Right hindlimb (tissue), 1 donor: Measurements from ENCODE around the gene G6PD.
"Not testable (repeated sequence)": the region's sequence is repeated elsewhere in the genome, so short reads cannot be mapped to it uniquely, and the experiment has no call there.

Experiments used
- DNase-seq: peaks from one replicate; pipeline ENCODE4 v3.0.0-alpha.2; 2018

G6PD gene

DNA sequence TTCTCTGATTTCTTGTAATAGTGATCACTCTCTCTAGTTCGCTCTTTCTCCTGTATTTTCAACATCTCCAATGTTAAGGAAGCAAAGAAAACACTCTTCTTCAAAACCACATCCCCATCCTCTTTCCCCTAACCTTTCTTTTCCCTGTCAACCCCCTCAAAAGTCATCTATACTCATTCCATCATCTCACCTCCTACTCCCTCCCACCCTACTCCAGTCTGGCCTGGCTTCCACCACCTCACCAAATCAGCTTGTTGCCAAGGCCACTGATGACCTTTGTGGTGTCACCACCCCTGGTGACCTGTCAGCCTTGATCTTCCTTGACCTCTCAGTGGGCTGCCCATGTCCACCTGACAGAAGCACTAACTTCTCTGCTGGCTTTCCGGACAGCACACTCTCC lies 32.9 kb downstream of the G6PD start:
- DNase-seq = no peak

DNA sequence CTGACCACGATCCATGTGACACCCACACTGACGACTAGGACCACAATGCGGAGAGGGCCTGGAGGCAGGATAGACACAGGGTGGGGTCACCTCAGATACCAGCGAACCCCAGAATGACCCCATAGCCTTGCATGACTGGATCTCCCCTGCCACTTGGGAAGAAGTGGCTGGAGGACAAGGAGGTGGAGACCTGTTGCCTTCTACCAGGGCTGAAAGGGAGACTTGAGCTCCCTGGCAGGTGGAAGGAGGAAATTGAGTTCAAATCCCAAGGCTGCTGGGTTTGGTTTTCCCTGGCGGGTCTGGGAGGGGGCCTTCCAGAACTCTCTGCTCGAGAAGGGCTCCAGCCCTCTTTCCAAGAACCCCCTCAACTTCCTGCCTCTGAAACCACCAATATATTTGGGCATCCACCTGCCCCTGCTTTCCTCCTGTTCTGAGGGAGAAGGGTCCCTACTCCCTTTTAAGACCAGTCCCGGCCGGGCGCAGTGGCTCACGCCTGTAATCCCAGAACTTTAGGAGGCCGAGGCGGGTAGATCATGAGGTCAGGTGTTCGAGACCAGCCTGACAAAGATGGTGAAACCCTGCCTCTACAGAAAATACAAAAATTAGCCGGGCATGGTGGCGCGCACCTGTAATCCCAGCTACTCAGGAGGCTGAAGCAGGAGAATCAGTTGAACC lies 33.6 kb downstream of the G6PD start:
- no peak for DNase-seq

GRCh38 chrX:154511761-154512160 lies 34.9 kb downstream of the G6PD start:
- DNase-seq = no peak

GRCh38 chrX:154509455-154509854 lies 37.2 kb downstream of the G6PD start:
- no peak for DNase-seq

- no peak for DNase-seq
Observed at GRCh38 chrX:154508384-154508745, 38.3 kb downstream of the G6PD start.

DNA sequence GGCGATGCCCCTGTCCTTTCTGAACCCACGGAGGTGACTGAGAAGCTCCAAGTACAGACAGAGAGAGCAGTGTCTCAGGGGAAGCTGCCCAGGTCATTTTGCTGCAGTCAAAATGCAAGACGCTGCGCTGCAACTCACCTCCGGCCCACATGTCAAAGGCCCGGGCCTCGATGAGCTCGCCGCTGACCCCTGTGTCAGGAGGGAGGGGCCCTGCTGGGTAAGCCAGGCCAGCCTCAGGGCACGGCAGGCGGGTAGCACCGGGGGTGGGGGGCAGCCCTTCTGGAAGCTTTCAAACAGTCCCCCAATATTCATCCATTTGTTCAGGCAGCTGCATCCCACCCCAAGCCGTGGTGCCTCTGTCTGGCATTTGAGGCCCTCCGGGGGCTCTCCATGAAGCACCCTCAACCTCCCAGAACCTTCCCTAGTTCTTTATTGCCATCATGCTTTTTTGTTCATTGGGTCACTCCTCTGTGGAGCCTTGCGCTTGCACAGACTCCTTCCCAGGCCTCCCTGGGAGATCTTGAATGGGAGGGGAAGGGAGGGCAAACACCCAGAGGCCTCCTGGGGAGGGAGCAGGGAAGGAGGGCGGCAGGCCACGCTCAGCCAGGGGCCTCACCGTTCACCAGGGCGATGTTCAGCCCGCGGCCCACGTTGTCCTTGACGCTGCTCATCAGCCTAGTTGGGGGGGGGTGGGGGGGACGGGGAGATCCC lies 38.8 kb downstream of the G6PD start:
- no peak for DNase-seq

DNA sequence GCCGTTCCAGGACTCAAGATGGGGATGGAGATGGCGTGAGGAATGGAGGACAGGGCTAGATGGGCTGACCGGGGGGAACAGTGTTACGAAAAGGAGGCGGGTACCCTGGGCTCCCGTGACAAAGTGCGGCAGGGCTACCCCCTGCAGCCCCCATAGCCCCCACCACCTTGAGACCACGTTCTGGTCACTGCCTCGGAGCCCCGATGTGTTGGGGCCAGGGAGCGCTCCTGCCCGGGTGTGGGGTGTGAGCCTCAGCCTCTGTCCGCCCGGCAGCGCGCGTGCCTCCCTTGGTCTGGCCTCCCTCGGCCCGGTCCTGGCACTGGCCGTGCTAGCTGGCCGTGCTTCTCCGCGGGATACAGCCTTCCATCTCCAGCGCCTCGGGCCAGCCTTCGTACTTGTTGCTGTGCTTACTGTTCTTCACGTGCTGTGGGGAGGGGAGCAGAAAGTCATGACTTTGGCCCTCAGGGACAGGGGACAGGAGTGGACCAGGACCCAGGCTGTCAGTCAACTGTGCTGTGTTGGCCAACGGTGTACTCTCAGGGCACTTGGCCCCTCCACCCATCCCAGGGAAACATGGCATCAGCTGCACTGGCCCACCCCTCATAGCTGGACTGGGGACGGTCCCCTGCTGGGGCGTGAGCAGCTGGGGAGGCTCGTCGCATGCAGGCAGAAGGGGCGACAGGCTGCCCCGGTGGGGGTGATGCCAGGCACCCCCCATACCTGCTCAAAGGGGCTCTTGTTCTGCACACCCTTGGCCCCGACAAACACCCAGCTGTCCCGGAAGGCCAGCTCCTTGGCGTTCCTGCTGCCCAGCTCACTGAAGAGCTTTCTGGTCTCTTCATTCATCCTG lies 39.9 kb downstream of the G6PD start:
- DNase-seq = no peak

- no peak for DNase-seq
Observed at GRCh38 chrX:154505734-154506133, 40.9 kb downstream of the G6PD start.

DNA sequence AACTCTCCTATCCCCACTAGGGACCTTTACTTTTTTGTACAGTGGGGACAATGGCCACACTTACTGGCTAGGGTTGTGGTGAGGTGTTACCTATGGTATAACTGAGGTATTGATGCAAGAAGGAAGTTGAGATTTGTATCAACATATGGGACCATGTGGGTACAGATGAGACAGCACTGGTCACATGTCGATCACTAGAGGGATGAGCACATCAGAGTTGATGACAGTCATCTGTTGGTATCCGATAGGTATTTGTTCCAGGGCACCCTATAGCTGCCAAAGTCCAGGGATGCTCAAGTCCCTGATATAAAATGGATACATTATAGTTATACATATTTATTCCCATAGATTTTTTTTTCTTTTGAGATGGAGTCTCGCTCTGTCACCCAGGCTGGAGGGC lies 43.7 kb downstream of the G6PD start:
- DNase-seq = no peak

- no peak for DNase-seq
Observed at GRCh38 chrX:154502098-154502497, 44.5 kb downstream of the G6PD start.

DNA sequence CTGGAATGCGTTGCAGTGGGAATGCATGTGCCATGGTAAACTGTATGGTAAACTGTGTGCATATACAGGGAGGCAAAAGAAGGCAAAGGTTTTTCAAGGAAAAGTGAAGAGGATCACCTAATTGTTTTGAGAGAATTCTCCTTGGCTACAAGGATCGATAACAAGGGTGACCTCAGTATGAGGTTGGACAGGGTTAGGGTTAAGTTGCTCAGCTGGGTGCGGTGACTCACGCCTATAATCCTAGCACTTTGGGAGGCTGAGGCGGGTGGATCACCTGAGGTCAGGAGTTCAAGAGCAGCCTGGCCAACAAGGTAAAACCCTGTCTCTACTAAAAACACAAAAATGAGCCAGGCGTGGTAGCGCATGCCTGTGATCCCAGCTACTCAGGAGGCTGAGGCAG lies 45.2 kb downstream of the G6PD start:
- DNase-seq = not testable (repeated sequence)

- not testable (repeated sequence) for DNase-seq
Observed at GRCh38 chrX:154496591-154497137, 50.0 kb downstream of the G6PD start.

DNA sequence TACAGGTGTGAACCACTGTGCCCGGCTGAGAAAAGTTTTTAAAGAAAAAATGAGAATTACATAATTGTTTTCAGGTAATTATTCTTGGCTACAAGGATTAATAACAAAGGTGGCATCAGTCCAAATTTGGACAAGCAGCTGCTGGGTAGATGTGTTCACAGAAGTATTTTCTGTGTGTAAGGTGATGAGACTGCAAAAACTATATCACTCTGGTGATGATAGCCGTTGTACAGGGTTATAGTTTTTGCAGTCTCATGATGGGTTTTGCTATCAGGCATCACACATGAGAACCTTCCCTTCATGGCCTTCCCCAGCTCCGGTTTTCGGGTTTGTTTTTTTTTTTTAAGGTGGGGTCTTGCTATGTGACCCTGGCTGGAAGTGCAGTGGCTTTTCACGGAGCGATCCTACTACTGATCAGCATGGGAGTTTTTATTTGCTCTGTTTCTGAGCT lies 51.1 kb downstream of the G6PD start:
- DNase-seq = no peak

- no peak for DNase-seq
Observed at GRCh38 chrX:154494715-154495114, 51.9 kb downstream of the G6PD start.

DNA sequence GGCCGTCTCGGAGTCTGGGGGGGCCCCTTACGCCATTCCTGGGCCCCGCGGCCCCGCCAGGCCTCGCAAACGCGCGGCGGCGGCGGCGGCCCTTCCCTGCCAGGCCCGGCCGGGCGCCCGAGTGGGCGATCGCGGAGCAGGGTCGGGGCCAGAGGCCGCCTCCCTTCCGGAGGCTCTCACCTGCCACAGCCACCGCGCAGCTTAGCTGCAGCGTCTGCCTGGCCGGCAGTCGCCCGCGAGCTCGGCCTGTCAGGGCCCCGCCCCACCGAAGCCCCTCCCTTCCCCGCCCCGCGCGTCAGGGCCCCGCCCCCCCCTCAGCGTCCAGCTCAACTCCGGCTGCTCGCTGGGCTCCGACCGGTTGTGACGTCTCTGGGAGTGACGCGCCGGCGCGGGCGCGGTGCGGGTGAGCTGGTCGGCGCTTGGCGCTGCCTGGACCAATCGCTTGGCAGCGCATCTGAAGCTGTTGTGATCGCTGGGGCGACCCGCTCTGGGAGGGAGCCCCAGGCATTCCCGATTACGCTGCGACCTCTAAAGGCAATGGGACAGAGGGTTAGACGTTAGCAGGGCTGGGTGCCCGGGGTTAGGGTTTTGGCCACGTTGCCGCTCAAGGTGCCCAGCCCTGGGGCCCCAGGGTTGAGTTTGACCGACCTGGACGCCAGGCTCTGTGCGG lies 56.1 kb downstream of the G6PD start, which contains the start of gene SLC10A3:
Gene SLC10A3, minus strand, starts transcription at position 216 of the 670 bp plus-strand sequence. CDS start 1,689 bp downstream, outside the sequence.
- DNase-seq = peak; percentile 95

- peak; percentile 34 for DNase-seq
Observed at GRCh38 chrX:154490021-154490413, 56.6 kb downstream of the G6PD start.

DNA sequence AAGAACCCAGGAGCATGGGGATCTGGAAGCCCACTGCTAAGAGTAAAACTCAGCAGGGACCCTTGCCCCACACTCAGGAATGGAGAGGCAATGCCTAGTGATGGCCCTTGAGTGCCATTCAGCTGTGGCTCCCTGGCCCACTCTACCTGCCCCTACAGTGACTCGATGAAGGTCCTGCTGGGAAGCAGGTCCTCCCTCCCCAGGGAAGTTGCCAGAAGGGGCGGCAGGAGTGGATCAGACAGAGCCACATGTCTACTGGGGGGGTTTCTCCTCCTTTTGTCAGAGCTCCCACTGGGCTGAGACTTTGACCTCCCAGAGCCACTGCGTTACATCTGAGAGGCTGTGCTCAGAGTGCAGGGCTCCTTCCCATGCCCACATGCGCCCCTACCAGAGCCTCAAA lies 57.5 kb downstream of the G6PD start:
- no peak for DNase-seq

GRCh38 chrX:154488336-154489075 lies 58.1 kb downstream of the G6PD start:
- DNase-seq = no peak

- no peak for DNase-seq
Observed at GRCh38 chrX:154487518-154488290, 58.9 kb downstream of the G6PD start.

GRCh38 chrX:154486396-154487207 lies 60.0 kb downstream of the G6PD start, which contains the start of gene UBL4A:
Gene UBL4A (minus strand): TSS chrX:154486615. CDS start chrX:154486584, 31 bp downstream.
- peak; percentile 63 for DNase-seq
